Measurements from ENCODE around the gene KRTDAP.

- TF ChIP-seq CTCF (IDR thresholded peaks at IDR 0.05; ENCODE audit: insufficient read depth, low read length) (no peak), POLR2AphosphoS5 (IDR thresholded peaks at IDR 0.05; ENCODE audit: low read depth) (no peak), REST (IDR thresholded peaks at IDR 0.05; ENCODE audit: insufficient replicate concordance, low read depth) (no peak), SPI1 (IDR thresholded peaks at IDR 0.05; ENCODE audit: borderline replicate concordance, low read depth) (no peak), GABPA (IDR thresholded peaks at IDR 0.05; ENCODE audit: low read depth) (no peak)
These were observed 12.5 kb upstream of the KRTDAP start for GRCh38 chr19:35502751-35503150.
